SK-N-SH (cell line): ENCODE data around the gene TNFRSF18. TPM values are rescaled to one million over a fixed set of nuclear protein-coding genes. Genes with fewer than 3 reads are reported as not detected.

Experiments used
- CTCF ChIA-PET: fragments of 300-600, 350-600 bp; formaldehyde crosslinking; extraction: SDS; loops from one replicate; lab custom pipeline; 2021; lab: Yijun Ruan, JAX
- POLR2A ChIA-PET: fragments of 350-600 bp; sonication (Branson Sonifier 250); formaldehyde crosslinking; extraction: SDS; loops from one replicate; lab custom pipeline; 2020; ENCODE audit warnings: antibody characterized with exemption, inconsistent platforms; lab: Yijun Ruan, JAX
- DNase-seq: peaks from one replicate; pipeline ENCODE4 v3.0.0; 2012
- H2AFZ ChIP-seq: fragments of 200-600 bp; sonication (generic); 2 replicates; pipeline ENCODE4 v1.8.1; 2016; ENCODE audit warnings: antibody characterized with exemption, mild to moderate bottlenecking, low read depth
- H3F3A ChIP-seq: fragments of 200-600 bp; sonication (generic); replicated peaks from 2 replicates; pipeline ENCODE3; 2016; ENCODE audit warnings: antibody characterized with exemption, mild to moderate bottlenecking; ENCODE audit not compliant: insufficient read depth
- H3K27ac ChIP-seq, 2 experiments: fragments of 200-500 bp in 1 of 2; fragments of 200-600 bp in 1 of 2; sonication (Bioruptor generic) in 1 of 2; sonication (generic), shearing (Covaris generic) in 1 of 2; 2 replicates each; pipeline versions ENCODE4 v1.5.1 to v1.6.1; 2014 to 2016; ENCODE audit warnings: low read depth in 2 of 2, inconsistent platforms in 1 of 2, low read length in 1 of 2, mild to moderate bottlenecking in 1 of 2, mixed read lengths in 1 of 2
- H3K27me3 ChIP-seq: fragments of 200-600 bp; sonication (generic), shearing (Covaris generic); 2 replicates; pipeline ENCODE4 v1.6.1; 2016; ENCODE audit warnings: mixed run types; ENCODE audit not compliant: insufficient read depth
- H3K36me3 ChIP-seq, 2 experiments: fragments of 200-500 bp in 1 of 2; fragments of 200-600 bp in 1 of 2; sonication (Bioruptor generic) in 1 of 2; sonication (generic) in 1 of 2; replicated peaks in 1 of 2; 2 replicates each; pipeline versions ENCODE3 to v1.5.1; 2014 to 2016; ENCODE audit warnings: low read length in 1 of 2, mild to moderate bottlenecking in 1 of 2; ENCODE audit not compliant: insufficient read depth in 2 of 2, control insufficient read depth in 1 of 2
- H3K4me1 ChIP-seq, 2 experiments: fragments of 200-500 bp in 1 of 2; fragments of 200-600 bp in 1 of 2; sonication (Bioruptor generic) in 1 of 2; sonication (generic), shearing (Covaris generic) in 1 of 2; 2 replicates each; pipeline versions ENCODE4 v1.5.1 to v1.6.1; 2014 to 2016; ENCODE audit warnings: low read depth in 1 of 2, low read length in 1 of 2, mixed run types in 1 of 2; ENCODE audit not compliant: insufficient read depth in 2 of 2, control insufficient read depth in 1 of 2
- H3K4me2 ChIP-seq: fragments of 200-600 bp; sonication (generic), shearing (Covaris generic); 2 replicates; pipeline ENCODE4 v1.6.1; 2017; ENCODE audit warnings: mixed run types
- H3K4me3 ChIP-seq, 2 experiments: fragments of 200-500 bp in 1 of 2; fragments of 200-600 bp in 1 of 2; sonication (Bioruptor generic) in 1 of 2; sonication (generic), shearing (Covaris generic) in 1 of 2; 2 replicates each; pipeline versions ENCODE4 v1.5.1 to v1.8.1; 2014 to 2016; ENCODE audit warnings: low read depth in 2 of 2, inconsistent platforms in 1 of 2, low read length in 1 of 2, mild to moderate bottlenecking in 1 of 2, mixed read lengths in 1 of 2, moderate library complexity in 1 of 2
- H3K79me2 ChIP-seq: fragments of 200-600 bp; sonication (generic); 2 replicates; pipeline ENCODE4 v1.8.1; 2017; ENCODE audit warnings: mild to moderate bottlenecking; ENCODE audit not compliant: insufficient read depth
- H3K9ac ChIP-seq: fragments of 200-600 bp; sonication (generic); 2 replicates; pipeline ENCODE4 v1.6.1; 2017; ENCODE audit warnings: mixed run types
- H3K9me2 ChIP-seq: fragments of 200-600 bp; sonication (generic); 2 replicates; pipeline ENCODE4 v1.6.1; 2017; ENCODE audit warnings: mixed run types
- H3K9me3 ChIP-seq: fragments of 200-600 bp; sonication (generic); 2 replicates; pipeline ENCODE4 v1.6.1; 2017; ENCODE audit warnings: mixed run types, mild to moderate bottlenecking, moderate library complexity
- H4K20me1 ChIP-seq: fragments of 200-600 bp; sonication (generic); 2 replicates; pipeline ENCODE4 v1.6.1; 2017; ENCODE audit warnings: mild to moderate bottlenecking, mixed run types; ENCODE audit not compliant: insufficient read depth
- CHD2 ChIP-seq: fragments of 150-350 bp; IDR thresholded peaks from 2 replicates; pipeline ENCODE4 v1.6.1; 2018; ENCODE audit warnings: low read length; ENCODE audit not compliant: partially characterized antibody
- EP300 ChIP-seq, 2 experiments: IDR thresholded peaks; 2 replicates each; pipeline versions ENCODE4 v1.4.0 to v1.6.1; 2012; ENCODE audit warnings: borderline replicate concordance in 1 of 2, low read depth in 1 of 2, low read length in 1 of 2
- JUND ChIP-seq: IDR thresholded peaks from 2 replicates; pipeline ENCODE4 v1.4.0; 2012
- MXI1 ChIP-seq: IDR thresholded peaks from 2 replicates; pipeline ENCODE4 v1.6.1; 2012; ENCODE audit warnings: mild to moderate bottlenecking, low read depth, low read length, improper control_type of control experiment
- NFIC ChIP-seq: IDR thresholded peaks from 2 replicates; pipeline ENCODE4 v1.4.0; 2012; ENCODE audit warnings: borderline replicate concordance
- NRF1 ChIP-seq: IDR thresholded peaks from 2 replicates; pipeline ENCODE4 v1.6.1; 2012; ENCODE audit warnings: low read depth, mild to moderate bottlenecking, low read length
- RFX5 ChIP-seq: IDR thresholded peaks from 2 replicates; pipeline ENCODE4 v1.6.1; 2012; ENCODE audit warnings: mild to moderate bottlenecking, improper control_type of control experiment, low read length
- RXRA ChIP-seq: IDR thresholded peaks from 2 replicates; pipeline ENCODE4 v1.4.0; 2012; ENCODE audit warnings: low read depth, mild to moderate bottlenecking, borderline replicate concordance
- SIN3A ChIP-seq: IDR thresholded peaks from 2 replicates; pipeline ENCODE4 v1.6.1; 2012; ENCODE audit warnings: low read depth, mild to moderate bottlenecking, low read length, moderate library complexity, borderline replicate concordance
- TCF12 ChIP-seq: IDR thresholded peaks from 2 replicates; pipeline ENCODE4 v1.4.0; 2012
- TEAD4 ChIP-seq: IDR thresholded peaks from 2 replicates; pipeline ENCODE4 v1.4.0; 2012; ENCODE audit warnings: mild to moderate bottlenecking, borderline replicate concordance; ENCODE audit not compliant: insufficient read depth
- WGBS: methylation state at CpG from one replicate; pipeline ENCODE4 v1.1.6; 2017; ENCODE audit warnings: low lambda C conversion rate; 5-methylcytosine and 5-hydroxymethylcytosine counted together
- polyA plus RNA-seq, 3 experiments: library from polyadenylated mRNA; depleted of rRNA; stranded (reverse); fragments of >200 nt; gene quantifications; 2 replicates each; pipeline ENCODE4 v1.2.3, GENCODE V29; 2012
- TF ChIP-seq, protein P1 (sequence below): IDR thresholded peaks from 2 replicates; pipeline ENCODE4 v1.4.0; 2012; ENCODE audit warnings: low read depth
- TF ChIP-seq, protein P2 (sequence below): fragments of 150-350 bp; IDR thresholded peaks from 2 replicates; pipeline ENCODE4 v1.6.1; 2016; ENCODE audit warnings: mild to moderate bottlenecking, low read depth, low read length
- TF ChIP-seq, protein P3 (sequence below): IDR thresholded peaks from 2 replicates; pipeline ENCODE4 v1.4.0; 2012; ENCODE audit warnings: low read depth, borderline replicate concordance
- TF ChIP-seq, protein P4 (sequence below): IDR thresholded peaks from 2 replicates; pipeline ENCODE4; 2012

TNFRSF18 gene
- polyA plus RNA-seq, 1 of the 3 experiments (the other 2 are of a cell fraction) = 0.05 TPM

DNA sequence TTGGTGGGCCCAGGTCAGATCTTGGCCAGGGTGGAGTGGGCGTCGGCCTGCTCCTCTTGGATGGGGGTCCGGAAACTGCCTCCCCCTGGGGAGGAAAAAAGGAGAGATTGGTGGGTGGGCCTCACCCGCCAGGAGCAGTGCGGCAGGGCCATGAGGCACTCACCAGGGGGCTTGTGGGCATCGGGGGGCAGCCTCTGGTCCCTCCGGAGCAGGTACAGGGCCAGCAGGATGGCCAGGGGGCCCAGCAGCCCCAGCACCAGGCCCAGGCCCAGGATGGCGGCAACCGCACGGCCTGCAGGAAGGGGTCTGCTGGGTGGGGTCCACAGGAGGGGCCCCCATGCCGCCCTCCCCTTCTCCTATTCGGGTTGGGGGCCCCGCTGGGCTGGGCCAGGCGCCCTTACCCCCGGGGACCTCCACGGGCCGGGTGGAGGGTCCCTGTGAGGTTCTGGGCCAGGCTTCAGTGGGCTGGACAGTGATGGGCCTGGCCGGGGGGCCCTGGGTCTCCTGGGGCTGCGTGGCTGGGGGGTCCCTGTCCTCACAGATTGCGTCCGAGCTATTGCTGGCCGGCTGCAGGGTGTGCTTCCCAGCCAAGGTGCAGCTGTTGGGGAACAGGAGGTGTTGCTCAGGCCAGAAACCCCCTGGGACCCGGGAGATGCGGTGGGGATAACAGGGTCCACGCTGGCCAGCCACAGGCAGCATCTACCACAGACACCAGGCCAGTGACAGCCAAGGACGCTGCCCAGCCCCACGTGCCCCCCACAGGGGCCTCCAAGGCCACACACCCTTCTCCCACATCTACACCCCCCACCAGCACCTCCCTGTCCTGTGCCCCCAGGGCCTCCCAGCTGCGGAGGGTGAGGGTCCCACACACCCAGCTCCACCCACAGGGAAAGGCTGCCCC lies 5.4 kb upstream of the TNFRSF18 start:
- peaks cover 3 to 5% of the 10 kb centered on the region in 2 experiments; a peak in 1 of 4 replicates for H3K4me1 ChIP-seq
- peaks cover 2% of the 10 kb centered on the region; the same call in 1 of the 2 replicates for H3K27me3 ChIP-seq
- CTCF ChIA-PET = no interaction called here
- H3K4me2 ChIP-seq = no peak overlapping the region
- H3F3A ChIP-seq = no peaks in the 10 kb centered on the region
- no peaks in the 10 kb centered on the region for H3K79me2 ChIP-seq
- H3K9ac ChIP-seq = no peak overlapping the region
- no peak overlapping the region for H3K27ac ChIP-seq
- no peaks in the 10 kb centered on the region for H3K9me2 ChIP-seq
- H2AFZ ChIP-seq = no peak overlapping the region
- no peaks in the 10 kb centered on the region for H3K9me3 ChIP-seq
- no CpG with 5 or more reads among the region's 28 CpGs for WGBS
- H4K20me1 ChIP-seq = no peaks in the 10 kb centered on the region
- TF ChIP-seq SIN3A (no peak), TCF12 (no peak), MXI1 (no peak), RXRA (no peak), JUND (no peak), TEAD4 (no peak), EP300 (IDR thresholded peaks at IDR 0.05; ENCODE audit: borderline replicate concordance in 1 of 2, low read depth in 1 of 2, low read length in 1 of 2) (no peak), NFIC (no peak), NRF1 (no peak), RFX5 (no peak), CHD2 (no peak)
- TF ChIP-seq, protein P1, sequence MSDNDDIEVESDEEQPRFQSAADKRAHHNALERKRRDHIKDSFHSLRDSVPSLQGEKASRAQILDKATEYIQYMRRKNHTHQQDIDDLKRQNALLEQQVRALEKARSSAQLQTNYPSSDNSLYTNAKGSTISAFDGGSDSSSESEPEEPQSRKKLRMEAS = no peak
- TF ChIP-seq, protein P2, sequence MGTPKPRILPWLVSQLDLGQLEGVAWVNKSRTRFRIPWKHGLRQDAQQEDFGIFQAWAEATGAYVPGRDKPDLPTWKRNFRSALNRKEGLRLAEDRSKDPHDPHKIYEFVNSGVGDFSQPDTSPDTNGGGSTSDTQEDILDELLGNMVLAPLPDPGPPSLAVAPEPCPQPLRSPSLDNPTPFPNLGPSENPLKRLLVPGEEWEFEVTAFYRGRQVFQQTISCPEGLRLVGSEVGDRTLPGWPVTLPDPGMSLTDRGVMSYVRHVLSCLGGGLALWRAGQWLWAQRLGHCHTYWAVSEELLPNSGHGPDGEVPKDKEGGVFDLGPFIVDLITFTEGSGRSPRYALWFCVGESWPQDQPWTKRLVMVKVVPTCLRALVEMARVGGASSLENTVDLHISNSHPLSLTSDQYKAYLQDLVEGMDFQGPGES = no peak
- TF ChIP-seq, protein P3, sequence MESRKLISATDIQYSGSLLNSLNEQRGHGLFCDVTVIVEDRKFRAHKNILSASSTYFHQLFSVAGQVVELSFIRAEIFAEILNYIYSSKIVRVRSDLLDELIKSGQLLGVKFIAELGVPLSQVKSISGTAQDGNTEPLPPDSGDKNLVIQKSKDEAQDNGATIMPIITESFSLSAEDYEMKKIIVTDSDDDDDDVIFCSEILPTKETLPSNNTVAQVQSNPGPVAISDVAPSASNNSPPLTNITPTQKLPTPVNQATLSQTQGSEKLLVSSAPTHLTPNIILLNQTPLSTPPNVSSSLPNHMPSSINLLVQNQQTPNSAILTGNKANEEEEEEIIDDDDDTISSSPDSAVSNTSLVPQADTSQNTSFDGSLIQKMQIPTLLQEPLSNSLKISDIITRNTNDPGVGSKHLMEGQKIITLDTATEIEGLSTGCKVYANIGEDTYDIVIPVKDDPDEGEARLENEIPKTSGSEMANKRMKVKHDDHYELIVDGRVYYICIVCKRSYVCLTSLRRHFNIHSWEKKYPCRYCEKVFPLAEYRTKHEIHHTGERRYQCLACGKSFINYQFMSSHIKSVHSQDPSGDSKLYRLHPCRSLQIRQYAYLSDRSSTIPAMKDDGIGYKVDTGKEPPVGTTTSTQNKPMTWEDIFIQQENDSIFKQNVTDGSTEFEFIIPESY = no peak
- TF ChIP-seq, protein P4, sequence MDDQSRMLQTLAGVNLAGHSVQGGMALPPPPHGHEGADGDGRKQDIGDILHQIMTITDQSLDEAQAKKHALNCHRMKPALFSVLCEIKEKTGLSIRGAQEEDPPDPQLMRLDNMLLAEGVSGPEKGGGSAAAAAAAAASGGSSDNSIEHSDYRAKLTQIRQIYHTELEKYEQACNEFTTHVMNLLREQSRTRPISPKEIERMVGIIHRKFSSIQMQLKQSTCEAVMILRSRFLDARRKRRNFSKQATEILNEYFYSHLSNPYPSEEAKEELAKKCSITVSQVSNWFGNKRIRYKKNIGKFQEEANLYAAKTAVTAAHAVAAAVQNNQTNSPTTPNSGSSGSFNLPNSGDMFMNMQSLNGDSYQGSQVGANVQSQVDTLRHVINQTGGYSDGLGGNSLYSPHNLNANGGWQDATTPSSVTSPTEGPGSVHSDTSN = no peak
- DNase-seq = peak; percentile 42
- no peak overlapping the region for H3K4me3 ChIP-seq
- POLR2A ChIA-PET = no interaction called here
- peaks cover 0 to 6% of the 10 kb centered on the region in 2 experiments for H3K36me3 ChIP-seq
